Gastrocnemius medialis (tissue), 4 donors: ENCODE results near the gene USP19. TPM values are rescaled to one million over a fixed set of nuclear protein-coding genes. Genes with fewer than 3 reads are reported as not detected.

ENCODE experiments used
- ATAC-seq, 2 donors: fragments of 150-250 bp; one replicate each; pipeline ENCODE4 v1.9.1; 2016
- DNase-seq, 2 donors: peaks; one replicate each; pipeline ENCODE4 v3.0.0-alpha.2; 2019
- H3K27ac ChIP-seq, 4 donors: fragments of 200-600 bp; sonication (generic); 1 replicate in 1 of 4; 2 replicates in 3 of 4; pipeline ENCODE4 v1.5.1; 2016 to 2018; ENCODE audit warnings: mild to moderate bottlenecking in 2 of 4, moderate library complexity in 1 of 4
- H3K27me3 ChIP-seq, 3 donors: fragments of 200-600 bp; sonication (generic) in 2 of 3; 1 replicate in 1 of 3; 2 replicates in 2 of 3; pipeline versions ENCODE4 v1.5.1 to v1.6.0; 2016 to 2019; ENCODE audit warnings: mild to moderate bottlenecking in 1 of 3, moderate library complexity in 1 of 3
- H3K36me3 ChIP-seq, 2 donors: fragments of 200-600 bp; sonication (generic) in 1 of 2; one replicate each; pipeline ENCODE4 v1.5.1; 2017 to 2018
- H3K4me1 ChIP-seq, 2 donors: fragments of 200-600 bp; sonication (generic) in 1 of 2; one replicate each; pipeline ENCODE4 v1.5.1; 2016 to 2017; ENCODE audit warnings: mild to moderate bottlenecking in 2 of 2
- H3K4me3 ChIP-seq, 4 donors: fragments of 200-600 bp; sonication (generic) in 3 of 4; 1 replicate in 1 of 4; 2 replicates in 3 of 4; pipeline ENCODE4 v1.5.1; 2016 to 2019; ENCODE audit warnings: mild to moderate bottlenecking in 2 of 4
- H3K9me3 ChIP-seq, 3 donors: fragments of 200-600 bp; sonication (generic) in 2 of 3; 1 replicate in 1 of 3; 2 replicates in 2 of 3; pipeline ENCODE4 v1.5.1; 2016 to 2019
- CTCF ChIP-seq, 5 experiments: fragments of 450-650 bp in 3 of 5; fragments of 200-600 bp in 2 of 5; sonication (generic) in 2 of 5; IDR thresholded peaks in 4 of 5; conservative IDR thresholded peaks in 1 of 5; 1 replicate in 4 of 5; 2 replicates in 1 of 5; pipeline ENCODE4 v1.5.1; 2016 to 2019; ENCODE audit warnings: antibody characterized with exemption in 5 of 5, mild to moderate bottlenecking in 3 of 5, moderate library complexity in 3 of 5
- POLR2A ChIP-seq, 2 donors: fragments of 450-650 bp; IDR thresholded peaks; one replicate each; pipeline ENCODE4 v1.6.1; 2017; ENCODE audit warnings: antibody characterized with exemption in 2 of 2, mild to moderate bottlenecking in 2 of 2, moderate library complexity in 2 of 2
- in situ Hi-C, 4 donors: fragments of 200-750 bp; cut with MboI; loops; one replicate each; pipeline versions ENCODE4 v1.15.0 to v1.8.0; 2017; ENCODE audit warnings: low sequenced_read_pairs in 4 of 4
- intact Hi-C: fragments of 100-400 bp; cut with DNase I; formaldehyde crosslinking; loops from one replicate; pipeline ENCODE4 v1.15.1; 2023; ENCODE audit warnings: low total_unique reads
- total RNA-seq, 4 donors: library from RNA; depleted of rRNA; stranded (reverse); fragments of >200 nt; gene quantifications; one replicate each; pipeline versions ENCODE4 v1.1.0 to v1.2.3, GENCODE V29; 2016

USP19 gene
- total RNA-seq, 4 donors from 2014 or later, result 100 to 188 (median 128) TPM

GRCh38 chr3:49161197-49161596 is 40.6 kb upstream of the USP19 start:
- H3K4me1 ChIP-seq, result peaks cover 13 to 20% of the 10 kb centered on the region in 2 donors
- no peaks in the 10 kb centered on the region for H3K27me3 ChIP-seq
- no peak for DNase-seq
- intact Hi-C loops (no loop called here), in situ Hi-C loops (loop anchor here (10.0 kb wide), 2 partner anchors 284 to 294 kb away; no protein-coding TSS in a partner anchor)
- no peak overlapping the region for H3K27ac ChIP-seq
- H3K4me3 ChIP-seq, result no peak overlapping the region
- H3K9me3 ChIP-seq, result no peaks in the 10 kb centered on the region
- no peak for ATAC-seq
- TF ChIP-seq CTCF (IDR thresholded peaks at IDR 0.05 in 4 of 5, conservative IDR thresholded peaks at IDR 0.05 in 1 of 5) (no peak), POLR2A (IDR thresholded peaks at IDR 0.05) (no peak)
- H3K36me3 ChIP-seq, result peaks cover 0 to 9% of the 10 kb centered on the region in 2 donors

- Histone ChIP-seq H3K27ac (no peak overlapping the region), H3K4me3 (no peak overlapping the region), H3K27me3 (no peaks in the 10 kb centered on the region), H3K9me3 (no peaks in the 10 kb centered on the region), H3K4me1 (peaks cover 0 to 6% of the 10 kb centered on the region in 2 donors), H3K36me3 (peaks cover 0 to 5% of the 10 kb centered on the region in 2 donors)
- DNase-seq (no peak), ATAC-seq (no peak)
- in situ Hi-C loops (no loop called here), intact Hi-C loops (no loop called here)
- no peak for TF ChIP-seq POLR2A (IDR thresholded peaks at IDR 0.05)
- no peak for TF ChIP-seq CTCF (IDR thresholded peaks at IDR 0.05 in 4 of 5, conservative IDR thresholded peaks at IDR 0.05 in 1 of 5)
These were observed 38.2 kb upstream of the USP19 start for GRCh38 chr3:49158792-49159191.

DNA sequence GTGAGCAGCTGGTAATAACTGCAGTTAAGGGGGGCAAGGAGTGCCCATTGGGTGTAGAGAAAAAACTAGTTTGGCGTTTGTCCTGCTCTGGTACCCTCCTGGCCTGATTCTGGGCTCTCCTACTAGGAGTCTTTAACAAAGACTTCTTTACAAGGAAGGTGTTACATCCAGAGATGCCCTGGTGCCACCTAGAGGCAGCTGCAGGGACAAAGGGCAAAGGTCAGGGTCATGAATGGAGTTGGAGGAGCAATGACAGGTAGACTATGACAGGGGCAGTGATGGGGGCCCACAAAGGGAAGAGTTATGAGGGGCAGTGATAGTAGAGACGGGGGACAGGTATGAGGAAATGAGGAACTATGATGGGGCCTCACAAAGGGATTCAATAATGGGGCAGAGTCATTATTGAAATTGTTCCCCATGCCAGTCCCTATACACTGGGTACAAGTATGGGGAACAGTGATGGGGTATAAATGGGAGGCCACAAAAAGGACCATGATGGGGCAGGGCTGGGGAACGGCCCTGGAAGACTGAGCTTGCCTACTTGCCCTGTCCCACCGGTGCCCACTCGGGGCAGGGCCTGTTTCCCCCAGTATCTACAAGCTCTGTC is 37.6 kb upstream of the USP19 start:
- Histone ChIP-seq H3K27ac (no peak overlapping the region), H3K4me1 (peaks cover 0 to 6% of the 10 kb centered on the region in 2 donors), H3K9me3 (no peaks in the 10 kb centered on the region), H3K27me3 (no peaks in the 10 kb centered on the region), H3K4me3 (no peak overlapping the region), H3K36me3 (no peaks in the 10 kb centered on the region)
- in situ Hi-C loops, result no loop called here
- DNase-seq, result no peak
- TF ChIP-seq CTCF (IDR thresholded peaks at IDR 0.05 in 4 of 5, conservative IDR thresholded peaks at IDR 0.05 in 1 of 5) (peak in 2 of 5 experiments; percentile 19 to 28), POLR2A (IDR thresholded peaks at IDR 0.05) (no peak)
- ATAC-seq, result peak in 1 of 2 donors; percentile 42
- intact Hi-C loops, result no loop called here

DNA sequence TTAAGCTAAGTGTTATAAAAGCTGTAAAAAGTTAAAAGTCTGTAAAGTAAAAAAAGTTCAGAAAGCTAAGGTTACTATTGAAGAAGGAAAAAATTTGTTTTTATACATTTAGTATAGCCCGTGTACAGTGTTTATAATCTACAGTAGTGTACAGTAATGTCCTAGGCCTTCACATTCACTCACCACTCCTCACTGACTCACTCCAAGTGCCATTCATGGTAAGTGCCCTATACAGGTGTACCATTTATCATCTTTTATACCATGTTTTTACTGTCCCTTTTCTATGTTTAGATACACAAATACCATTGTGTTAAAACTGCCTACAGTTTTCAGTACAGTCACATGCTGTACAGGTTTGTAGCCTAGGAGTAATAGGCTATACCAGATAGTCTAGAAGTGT is 36.7 kb upstream of the USP19 start:
- no peak for TF ChIP-seq CTCF (IDR thresholded peaks at IDR 0.05 in 4 of 5, conservative IDR thresholded peaks at IDR 0.05 in 1 of 5)
- TF ChIP-seq POLR2A (IDR thresholded peaks at IDR 0.05), result no peak
- in situ Hi-C loops, result no loop called here
- Histone ChIP-seq H3K27me3 (no peaks in the 10 kb centered on the region), H3K36me3 (no peaks in the 10 kb centered on the region), H3K9me3 (no peaks in the 10 kb centered on the region), H3K27ac (no peak overlapping the region), H3K4me1 (peaks cover 0 to 6% of the 10 kb centered on the region in 2 donors), H3K4me3 (no peak overlapping the region)
- no peak for ATAC-seq
- intact Hi-C loops, result no loop called here
- DNase-seq, result no peak
